Measurements from ENCODE around the gene FMO4. TPM values are rescaled to one million over a fixed set of nuclear protein-coding genes. Genes with fewer than 3 reads are reported as not detected.

FMO4 gene
- total RNA-seq = 5.3 and 7.4 TPM in 2 replicates

GRCh38 chr1:171313835-171314320 lies at the start of gene FMO4:
FMO4 (plus strand) TSS chr1:171314183; CDS start chr1:171319826, 5,643 bp downstream.

Other genes starting within 250 kb of the FMO4 start
- gene FMO3, start 223.3 kb upstream of the FMO4 start, total RNA-seq = 1.2 and 3.3 TPM in 2 replicates
- gene FMO2, start 128.9 kb upstream of the FMO4 start, total RNA-seq = 3.0 and 26.7 TPM in 2 replicates
- gene FMO1, start 65.7 kb upstream of the FMO4 start, total RNA-seq = 4.4 and 25.3 TPM in 2 replicates
- 30.3 and 43.4 TPM in 2 replicates for gene PRRC2C, start 171.3 kb downstream of the FMO4 start, total RNA-seq

Measured in pericardium fibroblast (primary cell).